Gastroesophageal sphincter (tissue), 3 donors: ENCODE measurements around the gene CECR2.

ENCODE experiments used
- CTCF ChIP-seq, 4 experiments: fragments of 200-600 bp in 2 of 4; fragments of 450-650 bp in 2 of 4; sonication (generic) in 1 of 4; IDR thresholded peaks; one replicate each; pipeline ENCODE4 v1.5.1; 2017 to 2019; ENCODE audit warnings: antibody characterized with exemption in 4 of 4, mild to moderate bottlenecking in 2 of 4, moderate library complexity in 2 of 4
- EP300 ChIP-seq: sonication (generic); formaldehyde crosslinking; IDR thresholded peaks from one replicate; pipeline ENCODE4 v1.6.1; 2017; ENCODE audit warnings: antibody characterized with exemption, mild to moderate bottlenecking
- POLR2A ChIP-seq, 2 donors: fragments of 450-650 bp; IDR thresholded peaks; one replicate each; pipeline ENCODE4 v1.6.1; 2017; ENCODE audit warnings: antibody characterized with exemption in 2 of 2, mild to moderate bottlenecking in 2 of 2, moderate library complexity in 1 of 2
- POLR2AphosphoS5 ChIP-seq: sonication (generic); formaldehyde crosslinking; IDR thresholded peaks from one replicate; pipeline ENCODE4 v1.6.1; 2017; ENCODE audit warnings: antibody characterized with exemption

- no peak for TF ChIP-seq POLR2A (IDR thresholded peaks at IDR 0.05)
- TF ChIP-seq POLR2AphosphoS5 = no peak
- TF ChIP-seq CTCF (IDR thresholded peaks at IDR 0.05) = no peak
- TF ChIP-seq EP300 = no peak
Observed at GRCh38 chr22:17371448-17371847, 2.2 kb downstream of the CECR2 start.
